PC-9 (cell line): ENCODE results near the gene AIP. TPM values are rescaled to one million over a fixed set of nuclear protein-coding genes. Genes with fewer than 3 reads are reported as not detected.

Experiments
- BruUV-seq: library from RNA; stranded (reverse); fragments of 400-500 nt; replicated peaks from 2 replicates; lab custom pipeline; 2021; lab: Mats Ljungman, UMichigan
- CTCF ChIA-PET: fragments of 300-600 bp; sonication (Branson Sonifier 250); formaldehyde crosslinking; loops from one replicate; lab custom pipeline; 2022; ENCODE audit warnings: antibody characterized with exemption; lab: Charles Lee
- POLR2A ChIA-PET: fragments of 300-600 bp; sonication (Branson Sonifier 250); formaldehyde crosslinking; loops from one replicate; lab custom pipeline; 2022; ENCODE audit warnings: antibody characterized with exemption; ENCODE audit not compliant: unreplicated experiment; lab: Charles Lee
- DNase-seq, 2 experiments: peaks; one replicate each; pipeline versions ENCODE4 v3.0.0 to v3.0.0-alpha.2; 2015 to 2022; ENCODE audit warnings: mixed read lengths in 1 of 2
- H2AFZ ChIP-seq: fragments of 200-600 bp; sonication (generic); 2 replicates; pipeline ENCODE4 v1.8.1; 2017; ENCODE audit warnings: antibody characterized with exemption
- H3F3A ChIP-seq: fragments of 200-600 bp; sonication (generic); 2 replicates; pipeline ENCODE4 v1.8.1; 2017; ENCODE audit warnings: antibody characterized with exemption, mild to moderate bottlenecking, low read depth; ENCODE audit not compliant: insufficient read depth
- H3K27ac ChIP-seq: fragments of 200-600 bp; sonication (generic); 2 replicates; pipeline ENCODE4 v1.6.1; 2016; ENCODE audit warnings: mixed run types
- H3K27me3 ChIP-seq: fragments of 200-600 bp; sonication (generic); 2 replicates; pipeline ENCODE4 v1.6.1; 2016; ENCODE audit warnings: low read depth, mixed run types; ENCODE audit not compliant: insufficient read depth
- H3K36me3 ChIP-seq: fragments of 200-600 bp; sonication (generic); 2 replicates; pipeline ENCODE4 v1.6.1; 2016; ENCODE audit warnings: low read depth, mixed run types
- H3K4me1 ChIP-seq: fragments of 200-600 bp; sonication (generic); replicated peaks from 2 replicates; pipeline ENCODE4 v1.6.1; 2016; ENCODE audit warnings: mixed run types; ENCODE audit not compliant: insufficient read depth
- H3K4me2 ChIP-seq: fragments of 200-600 bp; sonication (generic); 2 replicates; pipeline ENCODE4 v1.6.1; 2017; ENCODE audit warnings: mixed run types
- H3K4me3 ChIP-seq: fragments of 200-600 bp; sonication (generic); 2 replicates; pipeline ENCODE4 v1.6.1; 2016; ENCODE audit warnings: mixed run types
- H3K79me2 ChIP-seq: fragments of 200-600 bp; sonication (generic); 2 replicates; pipeline ENCODE4 v1.6.1; 2017; ENCODE audit warnings: low read depth, mixed run types
- H3K9me2 ChIP-seq: fragments of 200-600 bp; sonication (generic); 2 replicates; pipeline ENCODE4 v1.8.1; 2017; ENCODE audit warnings: mild to moderate bottlenecking; ENCODE audit not compliant: insufficient read depth
- H3K9me3 ChIP-seq: fragments of 200-600 bp; sonication (generic); 2 replicates; pipeline ENCODE4 v1.8.1; 2016; ENCODE audit warnings: low read depth; ENCODE audit not compliant: insufficient read depth
- H4K20me1 ChIP-seq: fragments of 200-600 bp; sonication (generic); 2 replicates; pipeline ENCODE4 v1.8.1; 2017; ENCODE audit not compliant: insufficient read depth
- EZH2 ChIP-seq: fragments of 200-600 bp; sonication (generic); IDR thresholded peaks from 2 replicates; pipeline ENCODE4 v1.8.0; 2017; ENCODE audit warnings: antibody characterized with exemption, low read depth
- intact Hi-C: fragments of 100-400 bp; cut with micrococcal nuclease; formaldehyde crosslinking; loops from one replicate; pipeline ENCODE4 v1.10.0; 2022; ENCODE audit not compliant: unreplicated experiment
- total RNA-seq: library from RNA; stranded (reverse); gene quantifications from 2 replicates; pipeline ENCODE4 v1.2.3, GENCODE V29; 2021
- TF ChIP-seq, protein P1 (sequence below): fragments of 200-600 bp; sonication (generic); conservative IDR thresholded peaks from 2 replicates; pipeline ENCODE4 v1.6.1; 2017; ENCODE audit warnings: mixed run types, antibody characterized with exemption, mild to moderate bottlenecking, moderate library complexity

AIP gene
- total RNA-seq, 1 experiment from 2014 or later: 95.3 TPM

DNA sequence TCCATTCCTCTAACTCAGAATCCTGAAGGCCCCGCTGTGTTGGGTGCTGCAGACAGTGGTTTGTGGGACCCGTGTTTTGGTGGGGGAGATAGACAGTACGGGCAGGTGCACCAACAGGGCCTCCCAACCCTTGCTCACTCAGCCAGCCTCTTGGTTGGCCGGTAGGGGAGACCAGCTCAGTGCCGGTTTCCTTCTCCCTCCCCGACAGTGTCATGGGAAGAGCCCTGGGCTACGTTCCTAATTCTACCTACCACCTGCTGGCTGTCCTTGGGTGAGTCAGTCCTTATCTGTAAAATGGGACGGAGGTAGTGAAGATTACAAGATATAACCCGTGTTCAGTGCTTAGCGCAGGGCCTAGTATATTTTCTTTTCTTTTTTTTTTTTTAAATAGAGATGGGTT lies 19.6 kb upstream of the AIP start:
- peak overlapping the region; percentile 88 for H3K4me2 ChIP-seq
- no peak overlapping the region for H2AFZ ChIP-seq
- H3K27me3 ChIP-seq: no peaks in the 10 kb centered on the region
- no peaks in the 10 kb centered on the region for H3K9me3 ChIP-seq
- TF ChIP-seq, protein P1, sequence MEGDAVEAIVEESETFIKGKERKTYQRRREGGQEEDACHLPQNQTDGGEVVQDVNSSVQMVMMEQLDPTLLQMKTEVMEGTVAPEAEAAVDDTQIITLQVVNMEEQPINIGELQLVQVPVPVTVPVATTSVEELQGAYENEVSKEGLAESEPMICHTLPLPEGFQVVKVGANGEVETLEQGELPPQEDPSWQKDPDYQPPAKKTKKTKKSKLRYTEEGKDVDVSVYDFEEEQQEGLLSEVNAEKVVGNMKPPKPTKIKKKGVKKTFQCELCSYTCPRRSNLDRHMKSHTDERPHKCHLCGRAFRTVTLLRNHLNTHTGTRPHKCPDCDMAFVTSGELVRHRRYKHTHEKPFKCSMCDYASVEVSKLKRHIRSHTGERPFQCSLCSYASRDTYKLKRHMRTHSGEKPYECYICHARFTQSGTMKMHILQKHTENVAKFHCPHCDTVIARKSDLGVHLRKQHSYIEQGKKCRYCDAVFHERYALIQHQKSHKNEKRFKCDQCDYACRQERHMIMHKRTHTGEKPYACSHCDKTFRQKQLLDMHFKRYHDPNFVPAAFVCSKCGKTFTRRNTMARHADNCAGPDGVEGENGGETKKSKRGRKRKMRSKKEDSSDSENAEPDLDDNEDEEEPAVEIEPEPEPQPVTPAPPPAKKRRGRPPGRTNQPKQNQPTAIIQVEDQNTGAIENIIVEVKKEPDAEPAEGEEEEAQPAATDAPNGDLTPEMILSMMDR: no peak
- TF ChIP-seq EZH2: no peak
- peaks cover 33% of the 10 kb centered on the region for H3K79me2 ChIP-seq
- ChIA-PET POLR2A (no interaction called here), CTCF (no interaction called here)
- H4K20me1 ChIP-seq: no peaks in the 10 kb centered on the region
- H3K27ac ChIP-seq: peak overlapping the region; percentile 96
- no TSS peak for BruUV-seq
- H3F3A ChIP-seq: peaks cover 53% of the 10 kb centered on the region
- DNase-seq: no peak
- H3K36me3 ChIP-seq: no peaks in the 10 kb centered on the region
- no peaks in the 10 kb centered on the region for H3K9me2 ChIP-seq
- peaks cover 40% of the 10 kb centered on the region for H3K4me1 ChIP-seq
- H3K4me3 ChIP-seq: no peak overlapping the region
- intact Hi-C loops: no loop called here

DNA sequence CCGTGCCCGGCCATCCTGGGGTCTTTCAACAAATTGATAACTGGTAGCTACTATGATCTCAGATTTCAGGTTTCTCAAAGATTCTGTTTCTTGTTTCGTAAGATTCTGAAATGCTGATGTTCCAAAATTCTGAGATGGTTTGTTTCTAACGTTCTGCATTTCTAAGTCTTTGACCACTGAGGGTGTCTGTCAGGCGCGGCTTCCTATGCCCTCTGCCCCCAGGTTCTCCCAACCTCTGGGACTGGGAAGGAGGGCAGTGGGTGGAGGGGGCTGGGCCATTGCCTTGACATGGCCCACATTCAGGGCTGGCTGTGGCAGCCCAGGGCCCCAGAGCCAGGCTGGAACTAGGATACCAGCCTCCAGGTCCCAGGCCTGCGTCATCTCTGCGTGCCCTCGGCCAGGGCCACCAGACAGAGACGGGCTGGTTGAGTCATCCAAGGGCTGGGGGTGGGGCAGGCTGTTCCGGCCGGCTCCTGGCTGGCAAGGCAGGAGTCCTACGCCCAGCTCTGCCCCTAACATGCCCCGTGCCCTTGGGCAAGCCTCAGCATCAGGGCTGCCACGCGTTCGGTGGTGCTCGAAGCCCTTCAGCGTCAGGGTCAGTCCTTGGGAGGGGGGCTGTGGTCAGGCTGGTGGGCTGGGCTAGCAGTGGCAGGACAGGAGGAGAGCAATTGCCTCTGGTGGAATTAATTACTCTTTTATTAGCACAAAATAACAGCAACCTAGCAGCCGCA lies 19.0 kb upstream of the AIP start:
- Histone ChIP-seq H3K27ac (peak overlapping the region; percentile 96), H3K9me3 (no peaks in the 10 kb centered on the region), H3K79me2 (peaks cover 40% of the 10 kb centered on the region), H3F3A (peaks cover 53% of the 10 kb centered on the region), H3K9me2 (no peaks in the 10 kb centered on the region), H3K27me3 (no peaks in the 10 kb centered on the region), H2AFZ (peak overlapping the region; percentile 82), H4K20me1 (no peaks in the 10 kb centered on the region), H3K4me1 (peaks cover 40% of the 10 kb centered on the region), H3K4me3 (peak overlapping the region; percentile 93), H3K36me3 (no peaks in the 10 kb centered on the region), H3K4me2 (peak overlapping the region; percentile 88)
- TF ChIP-seq EZH2: no peak
- TF ChIP-seq, protein P1: no peak
- intact Hi-C loops: loop anchor here (1.0 kb wide), 1 partner anchor 21 kb away; the partner anchor contains the start of gene CORO1B
- ChIA-PET POLR2A (no interaction called here), CTCF (interaction anchor here (0.6 kb wide), 1 partner anchor 107 kb away, joined by 5 read pairs; no protein-coding TSS in a partner anchor)
- TSS peak; percentile 50 for BruUV-seq
- DNase-seq: peak; percentile 88 to 91

DNA sequence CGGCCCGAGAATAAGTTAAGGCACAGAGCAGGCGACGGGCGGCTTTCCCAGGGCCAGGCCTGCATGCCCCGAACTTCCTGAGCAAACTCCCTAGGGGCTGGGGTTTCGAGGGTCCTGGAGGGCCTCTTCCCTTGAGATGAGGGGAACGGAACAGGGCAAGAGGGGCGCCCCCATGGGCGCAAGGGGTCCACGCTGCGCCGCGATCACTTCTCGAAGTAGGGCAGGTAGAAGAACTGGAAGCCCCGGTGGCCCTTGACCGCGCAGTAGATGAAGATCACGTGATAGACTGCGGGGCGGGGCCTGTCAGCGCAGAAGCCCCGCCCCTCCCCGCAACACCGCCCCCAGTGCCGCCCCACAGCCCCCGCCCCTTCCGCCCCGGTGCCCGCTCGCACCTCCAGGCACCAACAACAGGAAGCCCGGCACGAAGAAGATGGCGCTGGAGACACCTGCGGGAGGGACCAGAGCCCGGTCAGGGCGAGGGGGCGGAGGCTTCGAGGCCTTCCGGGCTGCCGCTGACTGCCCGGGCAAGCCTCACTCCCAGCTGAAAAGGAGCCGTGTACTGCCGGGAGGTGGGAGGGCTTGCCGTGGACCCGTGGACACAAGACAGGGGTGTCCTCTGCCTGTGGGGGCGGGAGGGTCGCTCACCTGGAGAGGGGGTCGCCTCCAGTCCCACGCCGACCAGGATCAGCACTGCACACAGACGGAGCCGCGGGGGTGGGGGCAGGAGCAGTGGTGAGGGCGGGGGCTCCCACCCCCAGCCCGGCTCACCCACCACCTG lies 18.2 kb upstream of the AIP start:
- Histone ChIP-seq H3K27ac (peak overlapping the region; percentile 96), H3K9me2 (no peaks in the 10 kb centered on the region), H3K36me3 (no peaks in the 10 kb centered on the region), H3K4me3 (peak overlapping the region; percentile 93), H4K20me1 (no peaks in the 10 kb centered on the region), H3K4me1 (peaks cover 42% of the 10 kb centered on the region), H3K79me2 (peaks cover 41% of the 10 kb centered on the region), H3K27me3 (no peaks in the 10 kb centered on the region), H2AFZ (peak overlapping the region; percentile 82), H3K4me2 (peak overlapping the region; percentile 88), H3F3A (peaks cover 48% of the 10 kb centered on the region), H3K9me3 (no peaks in the 10 kb centered on the region)
- no peak for TF ChIP-seq EZH2
- TF ChIP-seq, protein P1: no peak; the same call in 1 of the 2 replicates
- TSS peak; percentile 68 for BruUV-seq
- intact Hi-C loops: loop anchor here (1.0 to 5.0 kb wide), 3 partner anchors 21 to 118 kb away; partner anchors contain the start of genes CORO1B, GSTP1 and POLD4
- ChIA-PET CTCF (interaction anchor here (0.8 kb wide), 1 partner anchor 111 kb away, joined by 4 read pairs; the partner anchor contains the start of gene POLD4), POLR2A (interaction anchor here (0.6 kb wide), 1 partner anchor 43 kb away, joined by 3 read pairs; no protein-coding TSS in a partner anchor)
- peak; percentile 91 to 95 for DNase-seq
